HL-60/S4 treated with phorbol 12-myristate 13-acetate at 8.2 ng/mL for 4 days and 3 days (cell line): ENCODE results near the gene LRRC4B.

ENCODE experiments used
- in situ Hi-C: fragments of 300-500 bp; cut with MboI; formaldehyde crosslinking; loops from 2 replicates; pipeline ENCODE4 v1.15.0; 2022; ENCODE audit warnings: low sequenced_read_pairs

LRRC4B gene

DNA sequence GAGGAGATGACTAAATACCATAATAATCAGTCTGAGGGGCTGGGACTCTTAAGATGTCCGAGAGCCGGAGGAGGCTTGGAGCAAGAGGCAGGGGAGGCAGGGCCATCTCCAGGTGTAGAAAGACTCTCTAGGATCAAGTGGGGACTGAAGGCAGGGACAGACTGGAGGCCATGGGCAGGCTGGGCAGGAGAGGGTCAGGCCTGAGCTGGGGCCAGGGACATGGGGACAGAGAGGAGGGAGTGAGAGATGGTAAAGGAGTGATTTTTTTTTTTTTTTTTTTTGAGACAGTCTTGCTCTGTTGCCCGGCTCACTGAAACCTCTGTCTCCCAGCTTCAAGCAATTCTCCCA is 59.4 kb downstream of the LRRC4B start:
- in situ Hi-C loops, result no loop called here

DNA sequence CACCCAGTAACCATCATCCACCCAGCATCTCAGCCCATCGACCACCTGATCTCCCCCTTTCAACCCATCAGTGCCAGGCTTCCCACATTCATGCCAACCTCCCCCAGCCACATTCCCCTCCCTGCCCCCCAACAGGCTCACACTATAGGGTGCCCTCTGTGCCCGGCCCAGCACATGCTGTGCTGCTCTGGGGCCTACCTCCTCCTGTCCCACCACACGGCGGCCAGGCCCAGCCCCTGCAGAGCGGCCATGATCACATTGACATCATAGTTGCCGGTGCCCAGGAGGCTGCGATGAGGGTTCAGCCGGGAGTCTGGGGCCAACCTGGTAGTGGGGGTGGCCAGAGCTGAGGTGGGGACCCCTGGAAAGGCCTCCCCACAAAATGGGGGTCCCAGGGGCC is 60.9 kb downstream of the LRRC4B start:
- in situ Hi-C loops, result no loop called here

DNA sequence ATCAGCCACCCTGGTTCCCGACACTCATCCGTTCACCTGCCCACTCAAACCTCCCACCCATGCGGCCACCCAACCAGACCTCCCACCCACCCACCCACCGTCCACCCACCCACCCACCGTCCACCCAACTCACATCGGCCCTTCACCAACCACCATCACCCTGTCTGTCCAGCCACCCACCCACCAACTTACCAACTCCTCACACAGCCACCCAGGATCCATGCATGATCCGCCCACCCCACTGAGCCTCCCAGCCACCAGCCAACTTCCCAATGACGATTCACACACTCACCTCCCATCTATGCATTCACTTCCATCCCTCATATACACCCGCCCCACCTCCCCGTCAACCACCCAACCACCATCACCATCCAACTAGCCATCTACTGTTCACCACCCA is 61.5 kb downstream of the LRRC4B start:
- in situ Hi-C loops, result no loop called here

DNA sequence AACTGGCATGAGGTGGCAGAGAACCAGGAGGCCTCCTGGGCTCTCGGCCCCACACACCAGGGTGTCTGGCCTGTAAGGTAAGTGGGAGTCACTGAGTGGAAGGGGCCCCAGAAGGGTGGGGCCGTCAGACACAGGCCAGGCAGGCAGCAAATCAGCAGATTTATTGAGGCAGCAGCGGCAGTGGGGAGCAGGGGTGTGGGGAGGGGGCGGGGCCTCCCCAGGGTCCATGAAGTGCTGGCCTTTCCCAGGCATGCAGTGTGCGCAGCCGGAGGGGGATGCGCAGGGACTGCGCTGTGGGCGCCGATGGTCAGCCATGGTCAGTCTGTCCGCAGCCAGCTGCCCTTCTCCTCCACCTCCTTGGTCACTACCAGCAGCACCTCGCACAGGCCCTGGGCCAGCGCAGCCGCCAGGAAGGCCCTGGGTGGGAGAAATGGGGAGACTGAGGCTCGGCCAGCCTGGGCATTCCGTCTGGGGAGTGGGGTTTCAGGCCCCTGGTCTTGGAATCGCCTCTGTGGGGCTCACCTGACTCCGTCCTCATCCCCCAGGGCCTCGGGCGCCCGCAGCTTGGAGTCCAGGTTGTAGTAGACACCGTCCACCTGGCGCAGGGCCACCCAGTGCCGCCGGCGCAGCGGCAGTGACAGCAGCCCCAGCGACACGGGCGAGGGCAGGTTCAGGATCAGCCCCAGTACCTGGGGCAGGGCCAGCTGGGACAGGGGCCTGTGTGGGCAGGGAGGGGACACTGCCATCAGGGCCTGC is 62.2 kb downstream of the LRRC4B start:
- in situ Hi-C loops, result no loop called here

DNA sequence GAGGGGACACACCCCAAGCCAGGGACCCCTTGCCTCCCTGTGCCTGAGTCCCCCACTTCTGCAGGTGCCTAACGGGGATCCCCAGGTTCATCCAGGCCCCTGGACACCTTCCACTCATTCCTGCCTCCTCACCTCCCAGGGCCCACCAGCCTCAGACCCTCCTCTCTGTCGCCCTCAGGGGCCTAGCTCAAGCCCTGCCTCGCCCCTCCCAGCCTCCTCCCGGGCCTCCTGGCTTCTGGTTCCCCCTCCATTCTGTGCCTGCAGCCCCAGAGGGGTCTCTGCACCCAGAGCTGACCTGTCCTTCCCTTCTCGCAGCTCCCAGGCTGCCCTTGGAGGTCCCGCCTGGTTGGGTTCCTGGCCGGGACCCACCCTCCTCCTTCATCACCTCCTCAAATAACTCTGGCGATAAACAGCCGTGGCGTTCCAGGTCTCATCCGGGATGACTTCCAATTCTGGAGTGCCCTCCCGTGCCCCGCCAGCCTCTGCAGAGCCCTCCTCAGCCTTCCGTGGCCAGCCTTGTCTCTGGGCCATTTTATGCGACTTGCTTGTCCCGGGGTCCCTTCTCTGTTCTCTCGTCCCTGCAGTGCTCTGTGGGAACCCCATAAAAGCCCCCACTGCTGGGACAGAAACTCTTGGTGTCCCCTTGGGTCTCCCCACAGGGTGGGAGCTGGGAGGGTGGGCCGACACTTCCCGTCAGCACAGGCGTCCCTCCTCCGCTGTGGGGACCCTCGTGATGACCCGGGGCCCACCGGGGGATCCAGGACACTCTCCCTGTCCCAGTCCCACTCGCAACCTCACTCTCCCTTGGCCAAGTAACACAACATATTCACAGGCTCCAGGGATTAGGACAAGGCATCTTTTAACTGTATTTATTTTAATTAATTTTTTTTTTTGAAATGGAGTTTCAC is 66.4 kb downstream of the LRRC4B start:
- in situ Hi-C loops, result no loop called here

DNA sequence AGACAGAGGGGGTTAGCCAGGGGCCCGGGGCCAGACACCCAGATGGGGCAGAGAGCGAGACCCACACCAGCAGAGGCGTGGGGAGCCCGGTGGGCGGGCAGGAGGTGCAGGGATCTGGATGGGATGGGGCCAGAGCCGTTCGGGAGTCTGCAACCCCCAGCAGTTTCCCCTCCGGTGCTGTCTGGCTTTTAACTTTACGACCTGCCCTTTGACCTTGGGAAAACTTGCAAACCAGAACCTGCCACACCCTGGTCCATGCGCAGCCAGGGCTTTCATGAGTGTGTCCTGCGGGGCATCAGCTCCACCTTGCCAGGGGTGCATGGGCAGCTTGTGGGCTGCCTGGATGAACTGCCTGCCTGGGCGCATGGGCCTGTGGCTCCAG is 67.1 kb downstream of the LRRC4B start:
- in situ Hi-C loops, result no loop called here

DNA sequence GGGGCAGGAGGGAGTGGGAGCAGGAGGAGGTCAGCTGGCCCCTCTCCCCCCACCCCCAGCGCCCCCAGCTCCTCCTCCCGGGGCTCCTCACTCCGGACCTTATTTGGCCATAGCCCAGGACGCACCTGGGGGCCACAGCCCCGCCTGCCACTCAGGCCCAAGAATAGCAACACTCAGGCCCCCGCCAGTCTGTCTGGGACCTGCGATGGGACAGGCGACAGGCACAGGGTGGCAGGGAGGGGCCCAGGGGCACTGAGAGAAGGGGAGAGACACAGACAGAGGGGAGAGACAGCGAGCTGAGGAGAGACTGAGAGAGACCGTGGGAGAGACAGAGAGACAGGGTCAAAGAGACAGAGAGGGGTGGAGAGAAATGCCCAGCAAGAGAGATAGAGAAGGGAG is 67.5 kb downstream of the LRRC4B start:
- in situ Hi-C loops, result no loop called here

DNA sequence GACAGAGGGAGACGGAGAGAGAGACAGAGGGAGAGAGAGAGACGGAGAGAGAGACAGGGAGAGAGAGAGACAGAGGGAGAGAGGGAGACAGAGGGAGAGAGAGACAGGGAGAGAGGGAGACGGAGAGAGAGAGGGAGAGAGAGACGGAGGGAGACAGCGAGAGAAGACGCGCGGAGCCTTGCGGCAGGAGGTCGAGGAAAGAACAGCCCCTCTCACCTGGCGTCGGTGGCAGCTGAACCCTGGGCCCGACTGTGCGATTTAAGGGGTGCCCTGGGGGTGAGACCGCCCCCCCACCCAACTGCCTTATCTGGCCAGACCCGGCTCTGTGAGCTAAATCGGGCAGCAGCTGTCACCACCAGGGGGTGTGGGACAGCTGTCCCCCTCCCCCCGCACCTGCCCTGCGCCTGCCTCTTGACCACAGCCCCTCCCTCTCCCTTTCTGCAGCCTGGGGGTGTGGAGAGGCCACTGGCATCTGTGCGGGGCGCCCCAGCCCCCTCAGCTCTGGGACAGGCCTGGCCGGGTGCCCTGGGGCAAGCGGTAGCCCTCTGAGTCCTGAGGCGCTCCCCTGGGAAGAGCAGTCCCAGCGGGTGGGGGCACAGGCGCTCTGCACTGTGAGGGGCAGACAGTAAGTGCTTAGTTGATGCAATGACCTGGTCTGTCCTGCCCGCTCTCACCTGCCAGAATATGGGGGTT is 68.0 kb downstream of the LRRC4B start:
- in situ Hi-C loops, result no loop called here

DNA sequence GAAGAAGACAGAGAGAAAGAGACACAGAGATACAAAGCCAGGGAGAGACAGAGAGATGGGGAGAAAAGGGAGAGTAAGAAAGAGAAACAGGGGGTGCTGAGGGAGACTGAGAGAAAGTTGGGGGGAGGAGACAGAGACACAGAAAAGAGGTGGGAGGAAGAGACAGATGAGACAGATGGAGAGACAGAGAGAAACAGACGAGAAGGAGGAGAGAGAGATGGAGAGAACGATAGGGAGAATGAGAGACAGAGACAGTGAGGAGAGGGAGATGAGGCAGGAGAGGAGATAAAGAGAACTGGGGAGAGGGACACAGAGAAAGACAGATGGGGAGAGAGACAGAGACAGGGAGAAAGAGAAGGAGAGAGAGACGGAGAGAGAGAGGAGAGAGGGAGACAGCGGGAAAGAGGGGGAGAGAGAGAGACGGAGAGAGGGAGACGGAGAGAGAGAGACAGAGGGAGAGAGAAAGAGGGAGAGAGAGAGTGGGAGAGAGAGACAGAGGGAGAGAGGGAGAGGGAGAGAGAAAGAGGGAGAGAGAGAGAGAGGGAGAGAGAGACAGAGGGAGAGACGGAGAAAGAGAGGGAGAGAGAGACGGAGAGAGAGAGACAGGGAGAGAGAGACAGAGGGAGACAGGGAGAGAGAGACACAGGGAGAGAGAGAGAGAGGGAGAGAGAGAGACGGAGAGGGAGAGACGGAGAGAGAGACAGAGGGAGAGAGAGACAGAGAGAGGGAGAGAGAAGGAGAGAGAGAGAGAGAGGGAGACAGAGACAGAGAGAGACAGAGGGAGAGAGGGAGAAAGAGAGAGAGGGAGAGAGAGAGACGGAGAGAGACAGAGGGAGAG is 69.8 kb downstream of the LRRC4B start:
- in situ Hi-C loops, result no loop called here

DNA sequence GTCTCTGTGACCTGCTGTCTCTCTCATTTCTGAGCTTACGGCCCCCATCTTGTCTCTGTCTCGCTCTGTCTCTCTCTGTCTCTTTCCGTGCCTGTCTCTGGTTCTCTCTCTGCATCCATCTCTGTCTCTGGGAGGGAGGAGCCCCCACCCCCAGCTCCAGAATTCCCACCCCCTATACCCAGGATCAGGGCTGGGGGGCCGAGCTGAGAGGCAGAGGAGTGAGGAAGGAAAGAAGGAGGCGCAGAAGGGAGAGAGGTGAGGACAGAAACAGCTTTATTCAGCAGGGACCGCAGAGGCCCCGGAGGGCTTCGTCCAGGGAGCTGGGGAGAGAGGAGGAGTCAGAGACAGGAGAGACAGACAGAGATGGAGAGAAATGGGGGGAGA is 71.2 kb downstream of the LRRC4B start:
- in situ Hi-C loops, result no loop called here

DNA sequence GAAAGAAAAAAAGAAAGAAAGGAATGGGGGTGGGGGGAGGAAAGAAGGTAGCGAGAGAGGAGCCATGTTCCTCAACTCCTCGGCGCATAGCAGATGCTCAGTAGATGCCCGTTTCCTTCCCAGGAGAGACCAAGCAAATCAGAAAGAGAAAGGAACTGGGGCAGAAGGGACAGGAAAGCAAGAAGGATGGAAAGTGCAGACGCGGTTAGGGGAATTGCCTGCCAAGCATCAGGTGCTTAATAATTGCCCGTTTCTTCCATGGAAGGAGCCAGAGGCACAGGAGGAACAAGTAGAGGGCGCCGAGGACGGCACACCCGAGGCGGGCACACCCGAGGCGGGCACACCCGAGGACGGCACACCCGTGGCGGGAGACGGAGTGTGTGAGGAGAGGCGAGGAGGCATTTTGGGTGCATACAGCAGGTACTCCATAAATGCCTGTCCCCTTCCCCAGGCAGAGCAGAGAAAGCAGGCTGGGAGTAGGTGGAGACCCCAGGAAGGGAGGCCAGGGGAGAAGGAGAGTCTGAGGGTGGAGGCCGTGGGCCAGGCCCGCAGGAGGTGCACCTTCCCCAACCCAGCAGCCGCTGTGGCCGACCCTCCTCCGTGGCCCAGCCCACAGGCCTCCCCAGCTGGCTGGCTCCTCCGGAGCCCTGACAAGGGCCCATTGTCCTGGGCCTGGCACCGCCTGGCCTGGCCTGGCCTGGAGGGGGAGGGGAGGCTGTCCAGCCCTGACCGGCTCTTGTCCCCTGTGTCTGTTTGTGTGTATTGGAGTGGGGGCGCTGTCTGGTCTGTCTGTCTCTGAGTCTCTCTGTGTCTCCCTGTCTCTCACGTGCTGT is 71.8 kb downstream of the LRRC4B start:
- in situ Hi-C loops, result no loop called here

DNA sequence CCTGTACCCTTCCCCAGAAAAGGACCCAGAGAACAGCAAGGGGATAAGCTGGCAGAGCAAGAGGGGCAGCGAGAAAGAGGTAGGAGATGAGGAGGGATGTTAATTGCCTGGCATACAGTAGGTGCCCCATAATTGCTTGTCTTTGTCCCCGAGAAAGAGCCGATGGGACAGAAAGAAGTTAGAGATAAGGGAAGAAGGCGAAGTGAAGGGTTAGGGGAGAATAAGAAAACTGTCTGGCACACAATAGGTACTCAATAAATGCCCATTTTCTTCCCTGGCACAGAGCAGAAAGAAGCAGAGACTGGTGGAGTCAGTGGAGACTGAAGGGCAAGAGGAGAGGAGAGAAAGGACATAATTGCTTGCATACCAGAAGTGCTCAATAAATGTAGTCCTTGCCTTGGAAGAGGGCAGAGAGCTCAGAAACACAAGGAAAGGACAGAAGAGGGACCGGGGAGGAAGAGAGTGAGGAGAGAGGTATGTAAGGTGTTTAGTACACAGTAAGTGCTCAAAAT is 73.2 kb downstream of the LRRC4B start:
- in situ Hi-C loops, result no loop called here

DNA sequence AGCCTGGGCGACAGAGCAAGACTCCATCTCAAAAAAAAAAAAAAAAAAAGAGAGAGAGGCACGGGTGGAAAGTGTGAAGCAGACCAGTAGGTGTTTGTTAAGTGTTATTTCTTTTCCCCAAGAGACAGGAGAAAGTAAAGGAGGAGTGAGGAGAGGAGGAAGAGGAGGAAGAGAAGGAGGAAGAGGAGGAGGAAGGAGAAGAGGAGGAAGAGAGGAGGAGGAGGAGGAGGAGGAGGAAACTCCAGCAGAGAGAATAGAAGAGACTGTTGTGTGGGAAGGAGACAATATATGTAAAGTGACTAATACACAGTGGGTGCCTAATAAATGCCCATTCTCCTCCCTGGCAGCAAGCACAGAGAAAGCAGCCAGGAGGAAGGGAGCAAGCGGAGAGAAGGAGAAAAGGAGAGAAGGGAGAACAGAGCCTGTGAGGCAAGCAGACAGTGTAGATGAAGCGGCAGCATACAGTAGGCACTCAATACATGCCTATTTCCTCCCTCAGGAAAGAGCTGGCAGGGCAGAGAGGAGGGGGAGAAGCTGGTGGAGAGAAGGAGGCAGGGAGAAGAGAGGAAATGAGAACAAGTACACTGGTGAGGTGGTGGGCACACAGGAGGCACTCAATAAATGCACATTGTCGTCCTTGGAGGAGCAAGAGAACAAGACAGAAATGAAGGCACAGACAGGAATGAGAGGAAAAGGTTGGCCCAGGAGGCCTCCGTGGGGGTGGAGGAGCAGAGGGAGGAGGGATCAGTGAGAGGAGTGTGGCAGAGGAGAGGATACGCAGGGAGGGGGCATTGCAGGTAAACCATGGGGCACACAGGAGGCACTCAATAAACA is 73.8 kb downstream of the LRRC4B start:
- in situ Hi-C loops, result no loop called here

DNA sequence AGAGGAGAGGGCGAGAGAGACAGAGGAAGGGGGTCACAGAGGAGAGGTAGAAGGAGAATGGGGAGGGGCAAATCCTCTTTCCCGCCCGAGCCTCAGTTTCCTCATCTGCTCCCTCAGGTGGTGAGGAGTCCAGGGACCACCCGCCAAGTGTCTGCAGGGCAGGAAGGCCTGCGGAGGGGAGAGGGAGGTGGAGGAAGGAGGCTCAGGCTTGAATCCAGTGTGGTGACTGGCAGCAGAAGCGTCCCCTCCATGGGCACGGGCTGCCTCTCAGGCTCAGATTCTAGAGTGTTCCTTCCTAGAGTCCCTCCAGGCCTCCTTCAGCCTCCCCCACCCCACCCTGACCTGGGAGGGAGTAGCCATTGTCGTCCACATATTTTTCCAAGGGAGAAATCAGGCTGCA is 75.1 kb downstream of the LRRC4B start:
- in situ Hi-C loops, result no loop called here

DNA sequence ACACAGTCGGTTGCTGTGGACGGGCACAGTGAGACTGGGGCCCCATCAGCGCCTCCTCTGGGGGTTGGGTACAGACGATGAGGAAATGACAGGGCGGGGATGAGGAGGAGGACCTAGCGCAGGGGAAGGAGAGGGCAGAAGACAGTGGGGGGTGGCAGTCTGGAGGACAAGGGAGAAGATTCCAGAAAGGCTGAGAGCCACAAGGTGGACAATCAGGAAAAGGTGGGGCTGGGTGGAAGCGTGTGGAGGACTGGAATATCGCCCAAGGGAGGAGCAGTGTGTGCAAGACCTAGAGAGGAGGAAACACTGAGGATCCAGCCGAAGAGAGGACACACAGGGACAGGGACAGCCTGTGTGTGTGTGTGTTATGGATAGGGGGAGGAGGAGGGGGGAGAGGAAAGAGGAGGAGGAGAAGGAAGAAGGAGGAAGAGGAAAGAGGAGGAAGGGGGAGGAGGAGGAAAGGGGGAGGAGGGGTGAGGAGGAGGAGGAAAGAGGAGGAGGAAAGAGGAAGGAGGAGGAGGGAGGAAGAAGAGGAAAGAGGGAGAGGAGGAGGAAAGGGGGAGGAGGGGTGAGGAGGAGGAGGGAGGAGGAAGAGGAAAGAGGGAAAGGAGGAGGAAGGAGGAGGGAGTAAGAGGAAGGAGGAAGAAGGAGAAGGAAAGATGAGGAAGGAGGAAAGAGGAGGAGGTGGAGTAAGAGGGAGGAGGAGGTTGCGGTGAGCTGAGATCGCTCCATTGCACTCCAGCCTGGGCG is 75.8 kb downstream of the LRRC4B start:
- in situ Hi-C loops, result no loop called here

DNA sequence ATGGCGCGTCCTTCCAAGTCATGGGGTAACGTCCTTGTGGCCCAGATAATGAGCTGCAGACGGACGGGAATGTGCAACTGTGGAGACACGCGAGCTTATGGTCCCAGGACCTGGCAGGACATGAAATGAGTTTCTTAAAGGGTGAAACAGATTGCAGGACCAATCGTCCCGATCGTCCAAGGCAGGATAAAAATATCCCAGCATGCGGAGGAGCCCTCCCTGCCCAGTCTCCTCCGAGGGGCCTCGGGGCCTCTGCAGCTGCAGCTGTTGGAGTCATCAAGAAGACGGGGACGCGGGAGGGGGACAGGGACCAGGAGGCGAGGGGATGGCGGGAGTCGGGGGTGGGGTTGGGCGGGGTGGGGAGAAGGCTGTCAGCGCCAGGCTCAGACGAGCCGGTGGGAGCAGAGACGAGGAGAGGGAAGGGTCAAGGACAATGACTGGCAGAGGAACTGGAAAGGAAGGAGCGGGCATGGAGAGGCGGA is 77.2 kb downstream of the LRRC4B start:
- in situ Hi-C loops, result no loop called here

DNA sequence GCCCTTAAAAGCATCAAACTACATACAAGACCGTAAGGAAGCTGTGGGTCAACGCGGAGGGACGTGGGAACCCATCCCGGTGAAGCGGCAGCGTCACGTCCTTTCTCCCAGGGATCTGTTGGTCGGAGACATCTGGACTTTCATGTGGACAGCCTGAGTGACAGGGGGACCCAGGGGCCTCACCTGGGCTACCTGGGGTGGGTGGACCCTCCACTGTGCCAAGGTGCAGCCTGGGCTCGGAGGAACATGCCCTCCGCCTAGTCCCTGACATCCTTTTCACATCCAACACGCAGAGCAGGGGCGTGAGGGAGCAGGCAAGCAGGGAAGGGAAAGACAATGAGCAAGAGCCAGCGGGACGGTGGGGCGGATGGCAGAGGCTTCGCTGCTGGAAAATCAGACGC is 77.8 kb downstream of the LRRC4B start:
- in situ Hi-C loops, result no loop called here

DNA sequence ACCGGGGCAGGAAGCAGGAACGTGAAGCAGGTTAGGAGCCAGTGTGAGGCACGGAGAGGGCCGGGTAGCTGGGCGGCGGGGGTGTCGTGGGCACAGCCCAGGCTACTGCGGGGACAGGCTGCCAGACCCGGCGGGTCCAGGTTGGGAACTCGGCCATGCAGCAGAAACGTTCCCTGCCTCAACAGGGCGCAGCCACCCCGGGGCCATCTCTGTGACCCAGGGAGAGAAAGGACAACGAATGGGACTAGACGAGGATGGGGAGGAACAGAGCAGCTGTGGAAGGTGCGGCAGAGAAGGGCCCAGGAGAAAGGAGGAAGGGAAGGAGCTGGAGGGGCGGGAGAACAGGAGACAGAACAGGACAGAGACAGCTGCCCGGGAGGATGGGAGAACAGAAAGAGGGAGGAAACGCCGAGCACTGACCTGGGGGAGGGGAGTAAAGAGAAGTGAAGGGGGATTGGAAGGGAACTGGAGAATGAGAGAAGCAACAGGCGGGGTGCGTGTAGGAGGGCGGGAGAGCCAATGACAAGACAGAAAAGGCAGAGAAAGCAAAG is 78.7 kb downstream of the LRRC4B start:
- in situ Hi-C loops, result no loop called here
